Measurements from ENCODE around the gene FJX1.

Gene FJX1, protein sequence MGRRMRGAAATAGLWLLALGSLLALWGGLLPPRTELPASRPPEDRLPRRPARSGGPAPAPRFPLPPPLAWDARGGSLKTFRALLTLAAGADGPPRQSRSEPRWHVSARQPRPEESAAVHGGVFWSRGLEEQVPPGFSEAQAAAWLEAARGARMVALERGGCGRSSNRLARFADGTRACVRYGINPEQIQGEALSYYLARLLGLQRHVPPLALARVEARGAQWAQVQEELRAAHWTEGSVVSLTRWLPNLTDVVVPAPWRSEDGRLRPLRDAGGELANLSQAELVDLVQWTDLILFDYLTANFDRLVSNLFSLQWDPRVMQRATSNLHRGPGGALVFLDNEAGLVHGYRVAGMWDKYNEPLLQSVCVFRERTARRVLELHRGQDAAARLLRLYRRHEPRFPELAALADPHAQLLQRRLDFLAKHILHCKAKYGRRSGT

GRCh38 chr11:35617687-35618496, at the start of gene FJX1:
TSS of gene FJX1 (plus strand) at chr11:35618460. CDS start at chr11:35618637, 177 bp downstream.
- no peak for DNase-seq (ENCODE audit: low read depth in 2 of 2, low spot score in 1 of 2)

DNA sequence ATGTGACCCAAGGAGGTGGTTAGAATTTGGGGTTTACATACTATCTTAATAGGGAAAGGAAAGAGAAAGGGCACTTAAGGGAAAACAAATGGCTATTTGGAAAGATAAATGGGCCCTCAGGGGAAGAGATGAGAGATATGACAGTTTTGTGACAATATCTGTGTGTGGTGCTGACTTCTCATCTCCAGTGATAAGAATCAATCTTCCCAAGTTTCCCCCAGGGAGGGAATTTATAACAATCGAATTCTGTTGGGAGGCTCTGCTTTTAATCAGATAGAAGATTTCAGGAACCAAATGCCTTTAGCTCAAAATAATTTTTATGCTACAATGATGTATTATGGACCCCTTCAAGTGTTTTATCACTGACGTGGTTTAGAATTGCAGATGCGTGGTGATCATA, 46.6 kb upstream of the FJX1 start:
- no peak for DNase-seq (ENCODE audit: low read depth in 2 of 2, low spot score in 1 of 2)

GRCh38 chr11:35579557-35580396, 38.5 kb upstream of the FJX1 start:
- no peak for DNase-seq (ENCODE audit: low read depth in 2 of 2, low spot score in 1 of 2)

GRCh38 chr11:35580397-35580781, 37.9 kb upstream of the FJX1 start:
- no peak for DNase-seq (ENCODE audit: low read depth in 2 of 2, low spot score in 1 of 2)

DNA sequence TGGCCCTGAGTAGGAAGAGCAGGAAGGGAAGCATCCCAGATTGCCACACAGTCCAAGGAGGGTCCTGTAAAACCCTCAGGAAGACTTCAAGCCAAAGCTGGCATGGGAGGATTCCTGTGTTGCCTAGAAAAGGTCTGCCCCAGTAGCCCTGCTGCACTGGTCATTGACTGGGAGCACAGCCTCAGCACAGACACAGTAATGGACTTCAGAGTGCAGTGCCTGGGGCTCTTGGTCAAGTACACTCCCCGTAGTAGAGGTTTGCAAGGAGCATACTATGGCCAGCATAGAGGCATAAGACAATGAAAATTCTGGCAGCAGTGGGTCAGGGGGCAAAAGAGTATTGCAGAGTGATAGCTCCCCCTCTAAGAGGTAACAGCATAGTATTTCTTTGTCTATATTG, 36.2 kb upstream of the FJX1 start:
- no peak for DNase-seq (ENCODE audit: low read depth in 2 of 2, low spot score in 1 of 2)

GRCh38 chr11:35583126-35583525, 35.1 kb upstream of the FJX1 start:
- DNase-seq (ENCODE audit: low read depth in 2 of 2, low spot score in 1 of 2), result no peak

- no peak for DNase-seq (ENCODE audit: low read depth in 2 of 2, low spot score in 1 of 2)
These were observed 34.4 kb upstream of the FJX1 start for GRCh38 chr11:35583843-35584242.

DNA sequence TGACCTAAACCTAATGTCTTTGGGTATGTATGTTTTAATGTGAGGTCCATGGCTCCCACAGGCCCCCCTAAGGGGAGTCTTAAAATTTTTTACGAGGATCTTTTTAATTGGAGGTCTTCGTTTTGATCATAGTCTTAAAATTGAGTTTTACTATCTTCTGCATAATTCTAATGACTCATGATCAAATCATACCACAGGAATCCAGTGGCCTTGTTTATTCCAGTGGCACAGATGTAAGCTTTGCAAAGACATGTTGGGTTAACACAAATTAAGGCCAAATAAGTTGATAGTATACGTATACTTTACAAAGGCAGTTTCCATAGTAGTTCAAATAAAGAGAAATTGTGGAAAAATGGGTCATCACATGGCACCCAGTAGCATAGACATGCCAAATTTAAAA, 33.9 kb upstream of the FJX1 start:
- DNase-seq (ENCODE audit: low read depth in 2 of 2, low spot score in 1 of 2), result no peak

GRCh38 chr11:35585416-35585815, 32.8 kb upstream of the FJX1 start:
- DNase-seq (ENCODE audit: low read depth in 2 of 2, low spot score in 1 of 2), result no peak

DNA sequence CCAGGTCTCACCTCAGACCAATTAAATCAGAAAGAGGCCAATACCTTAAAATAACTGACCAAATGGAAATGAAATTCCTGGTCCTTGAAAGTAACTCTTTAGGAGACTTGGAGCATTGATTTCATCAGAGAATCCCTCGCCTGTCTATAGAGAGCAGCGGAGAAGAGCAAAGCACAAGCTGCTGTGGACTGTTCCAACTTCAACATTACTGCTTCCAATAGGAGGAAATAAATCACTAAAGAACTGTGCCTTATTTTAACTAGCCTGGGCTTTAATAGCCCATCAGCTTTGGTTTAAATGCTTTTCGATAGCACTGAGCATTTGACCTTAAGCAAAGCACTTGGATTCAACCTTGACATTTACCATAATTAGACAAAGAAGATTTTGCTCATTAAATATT, 32.0 kb upstream of the FJX1 start:
- no peak for DNase-seq (ENCODE audit: low read depth in 2 of 2, low spot score in 1 of 2)

DNA sequence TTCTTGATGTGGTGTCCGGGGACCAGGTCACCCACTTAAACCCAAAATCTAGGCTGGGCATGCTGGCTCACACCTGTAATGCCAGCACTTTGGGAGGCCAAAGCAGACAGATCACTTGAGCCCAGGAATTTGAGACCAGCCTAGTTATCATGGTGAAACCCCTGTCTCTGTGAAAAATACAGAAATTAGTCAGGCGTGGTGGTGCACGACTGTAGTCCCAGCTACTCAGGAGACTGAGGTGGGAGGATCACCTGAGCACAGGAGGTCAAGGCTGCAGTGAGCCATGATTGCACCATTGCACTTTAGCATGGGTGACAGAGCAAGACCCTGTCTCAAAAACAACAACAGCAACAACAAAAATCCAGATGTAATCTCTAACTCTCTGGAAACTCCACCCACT, 30.3 kb upstream of the FJX1 start:
- no peak for DNase-seq (ENCODE audit: low read depth in 2 of 2, low spot score in 1 of 2)

GRCh38 chr11:35588627-35589026, 29.6 kb upstream of the FJX1 start:
- DNase-seq (ENCODE audit: low read depth in 2 of 2, low spot score in 1 of 2), result no peak

- DNase-seq (ENCODE audit: low read depth in 2 of 2, low spot score in 1 of 2), result no peak
These were observed 29.0 kb upstream of the FJX1 start for GRCh38 chr11:35589281-35589680.

DNA sequence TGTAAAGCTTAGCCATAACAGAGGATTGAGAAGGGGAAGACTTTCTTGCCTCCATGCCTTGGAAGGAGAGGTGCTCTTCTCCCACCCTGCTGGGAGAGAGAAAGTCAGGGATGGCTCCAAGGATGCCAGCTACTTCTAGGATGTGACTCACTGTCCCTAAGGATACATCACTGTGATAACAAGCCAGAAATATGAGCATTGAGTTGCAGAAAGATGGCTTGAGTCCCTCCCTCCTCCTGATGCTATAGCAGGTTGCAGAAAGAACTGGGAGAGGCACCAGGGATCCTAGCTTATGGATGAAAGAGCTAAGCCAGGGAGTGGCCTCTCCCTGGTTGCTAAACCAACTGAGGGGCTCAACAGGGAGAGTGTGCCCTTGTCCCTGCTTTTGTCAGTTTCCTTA, 27.8 kb upstream of the FJX1 start:
- no peak for DNase-seq (ENCODE audit: low read depth in 2 of 2, low spot score in 1 of 2)

- no peak for DNase-seq (ENCODE audit: low read depth in 2 of 2, low spot score in 1 of 2)
These were observed 25.1 kb upstream of the FJX1 start for GRCh38 chr11:35593143-35593542.

DNA sequence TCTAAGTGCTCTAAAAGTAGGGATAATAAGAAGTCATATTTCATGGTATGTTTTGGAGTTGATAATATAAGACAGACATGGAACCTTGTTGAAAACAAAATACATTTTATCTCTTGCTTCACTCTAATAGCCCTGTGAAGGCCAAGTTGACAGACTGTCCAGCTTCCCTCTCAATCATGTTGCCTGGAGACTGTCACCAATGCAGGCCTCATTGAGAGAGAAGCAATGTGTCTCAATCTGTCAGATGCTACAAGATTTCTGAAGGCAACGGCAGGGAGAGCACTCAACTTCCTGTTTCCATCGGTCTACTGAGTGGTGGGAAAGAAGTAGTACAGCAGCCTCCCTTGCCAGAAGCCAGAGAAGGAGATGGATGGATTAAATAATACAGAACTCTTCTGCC, 23.6 kb upstream of the FJX1 start:
- no peak for DNase-seq (ENCODE audit: low read depth in 2 of 2, low spot score in 1 of 2)

DNA sequence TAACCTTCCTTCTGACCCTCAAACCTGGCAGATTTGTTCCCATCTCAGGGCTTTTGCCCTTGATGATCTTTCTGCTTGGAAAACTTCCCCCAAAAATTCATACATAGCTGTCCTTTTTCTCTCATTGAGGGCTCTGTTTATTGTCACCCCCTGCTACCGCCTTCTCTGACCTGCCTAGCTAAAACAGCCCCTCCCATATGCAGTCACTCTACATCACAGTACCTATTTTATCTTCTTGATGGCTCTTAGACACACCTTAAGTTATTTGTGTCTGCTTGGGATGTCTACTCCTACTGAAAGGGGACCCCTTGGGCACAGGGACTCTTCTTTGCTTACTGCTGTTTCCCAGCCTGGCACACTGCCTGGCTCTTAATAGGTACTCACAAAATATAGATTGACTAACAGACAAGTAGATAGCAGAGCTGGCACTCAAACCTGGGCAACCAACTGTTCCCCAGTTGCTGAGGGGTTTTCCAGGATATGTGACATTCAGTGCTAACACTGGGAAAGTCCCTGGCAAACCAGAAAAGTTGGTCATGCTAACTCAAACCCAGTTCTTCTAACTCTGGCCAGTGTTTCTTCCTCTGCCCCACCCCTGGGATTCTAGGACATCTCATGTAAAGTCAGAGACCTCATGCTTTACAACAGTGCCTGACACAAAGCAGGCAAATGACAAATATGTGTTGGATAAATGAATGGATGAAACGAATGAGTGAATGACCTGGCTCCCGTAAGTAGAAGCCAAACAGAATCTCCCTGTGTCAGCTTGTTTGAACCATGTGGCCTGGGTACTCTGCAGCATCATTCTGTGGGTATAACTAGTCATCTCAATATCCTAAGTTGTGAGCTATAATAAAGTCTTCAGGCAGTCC, 19.8 kb upstream of the FJX1 start:
- DNase-seq (ENCODE audit: low read depth in 2 of 2, low spot score in 1 of 2), result no peak

GRCh38 chr11:35600331-35600838, 17.9 kb upstream of the FJX1 start:
- DNase-seq (ENCODE audit: low read depth in 2 of 2, low spot score in 1 of 2), result no peak

GRCh38 chr11:35602160-35602793, 16.0 kb upstream of the FJX1 start:
- no peak for DNase-seq (ENCODE audit: low read depth in 2 of 2, low spot score in 1 of 2)

DNA sequence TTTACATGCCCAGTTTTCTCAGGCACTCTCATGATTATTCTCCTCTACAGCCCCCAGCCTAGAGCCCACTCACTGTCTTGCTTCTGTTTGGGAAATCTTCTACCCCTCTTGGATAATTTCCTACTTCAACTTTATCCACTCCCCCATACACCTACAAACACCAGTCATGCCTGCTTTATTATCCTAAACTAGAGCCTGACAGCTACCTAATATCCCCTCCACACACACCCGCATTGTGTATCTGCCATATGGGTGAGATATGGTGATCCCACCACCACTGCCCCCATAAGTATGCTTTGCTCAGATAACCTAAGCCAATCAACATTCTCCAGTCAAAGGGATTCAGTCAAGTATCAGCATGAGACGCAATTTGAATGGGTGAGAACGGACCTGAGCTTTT, 15.3 kb upstream of the FJX1 start:
- no peak for DNase-seq (ENCODE audit: low read depth in 2 of 2, low spot score in 1 of 2)
